ENCODE measurements around the gene ITPK1.
A peak's percentile ranks its signal among the peaks of the same experiment; 100 is the strongest.
"Not testable (repeated sequence)": the region's sequence is repeated elsewhere in the genome, so short reads cannot be mapped to it uniquely, and the experiment has no call there.

The ITPK1 gene

DNA sequence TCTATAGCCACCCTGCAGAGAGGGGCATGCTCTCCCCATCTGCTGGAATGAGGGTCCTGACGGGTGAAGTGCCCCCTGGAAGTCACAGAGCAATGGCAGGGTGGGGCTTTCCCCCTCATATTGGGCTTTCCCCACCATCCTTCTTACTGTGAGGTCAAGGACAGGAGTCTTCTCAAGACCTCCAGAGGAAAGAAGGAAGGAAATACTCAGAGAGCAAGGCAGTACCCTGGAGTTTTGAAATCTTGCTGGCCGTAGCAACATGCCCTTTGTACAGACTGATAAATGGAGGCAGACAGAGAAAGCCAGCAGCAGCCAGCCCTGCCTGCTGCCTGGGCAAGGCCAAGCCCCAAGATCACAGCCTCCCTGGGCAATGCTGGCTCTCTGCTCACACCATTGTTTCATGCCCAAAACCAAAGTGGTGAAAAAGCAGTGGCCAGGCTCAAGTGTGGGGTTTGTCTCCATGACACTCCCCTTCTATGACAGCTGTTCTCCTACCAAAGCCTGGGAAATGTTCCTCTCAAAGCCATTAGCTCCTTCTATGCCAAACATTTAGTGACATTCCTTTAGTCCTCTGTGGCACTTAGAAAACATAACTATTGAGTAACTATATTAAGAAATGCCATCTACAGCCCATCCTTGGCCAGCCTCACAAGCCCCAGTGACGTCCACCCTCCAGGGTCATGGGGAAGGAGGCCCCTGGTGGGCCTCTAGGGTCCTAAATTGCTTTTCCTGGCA lies 13.2 kb upstream of the ITPK1 start:
- no peak for DNase-seq

DNA sequence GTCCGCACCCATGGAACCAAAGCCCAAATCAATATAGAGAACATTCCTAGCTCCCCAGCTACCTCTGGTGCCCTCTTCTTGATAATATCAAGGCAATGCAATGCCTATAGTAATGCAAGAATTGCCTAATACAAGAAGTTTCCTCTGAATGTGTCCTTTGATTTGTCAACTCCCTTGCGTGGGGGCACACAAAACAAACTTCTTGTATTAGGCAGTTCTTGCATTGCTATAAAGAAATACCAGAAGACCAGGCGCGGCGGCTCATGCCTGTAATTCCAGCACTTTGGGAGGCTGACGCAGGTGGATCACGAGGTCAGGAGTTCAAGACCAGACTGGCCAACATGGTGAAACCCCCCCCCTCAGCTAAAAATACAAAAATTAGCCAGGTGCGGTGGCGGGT lies 10.4 kb upstream of the ITPK1 start:
- DNase-seq, result no peak

DNA sequence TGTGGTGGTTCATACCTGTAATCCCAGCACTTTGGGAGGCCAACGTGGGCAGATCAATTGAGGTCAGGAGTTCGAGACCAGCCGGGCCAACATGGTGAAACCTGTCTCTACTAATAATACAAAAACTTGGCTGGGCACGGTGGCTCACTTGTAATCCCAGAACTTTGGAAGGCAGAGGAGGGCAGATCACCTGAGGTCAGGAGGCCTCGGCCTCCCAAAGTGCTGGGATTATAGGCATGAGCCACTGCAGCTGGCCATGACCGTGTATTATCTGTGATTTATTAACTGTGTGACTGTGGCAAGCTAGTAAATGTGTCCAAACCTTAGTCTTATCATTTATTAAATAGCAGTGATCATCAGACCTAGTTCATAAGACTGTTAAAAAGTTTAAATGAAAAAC lies 7.1 kb upstream of the ITPK1 start:
- no peak for DNase-seq

DNA sequence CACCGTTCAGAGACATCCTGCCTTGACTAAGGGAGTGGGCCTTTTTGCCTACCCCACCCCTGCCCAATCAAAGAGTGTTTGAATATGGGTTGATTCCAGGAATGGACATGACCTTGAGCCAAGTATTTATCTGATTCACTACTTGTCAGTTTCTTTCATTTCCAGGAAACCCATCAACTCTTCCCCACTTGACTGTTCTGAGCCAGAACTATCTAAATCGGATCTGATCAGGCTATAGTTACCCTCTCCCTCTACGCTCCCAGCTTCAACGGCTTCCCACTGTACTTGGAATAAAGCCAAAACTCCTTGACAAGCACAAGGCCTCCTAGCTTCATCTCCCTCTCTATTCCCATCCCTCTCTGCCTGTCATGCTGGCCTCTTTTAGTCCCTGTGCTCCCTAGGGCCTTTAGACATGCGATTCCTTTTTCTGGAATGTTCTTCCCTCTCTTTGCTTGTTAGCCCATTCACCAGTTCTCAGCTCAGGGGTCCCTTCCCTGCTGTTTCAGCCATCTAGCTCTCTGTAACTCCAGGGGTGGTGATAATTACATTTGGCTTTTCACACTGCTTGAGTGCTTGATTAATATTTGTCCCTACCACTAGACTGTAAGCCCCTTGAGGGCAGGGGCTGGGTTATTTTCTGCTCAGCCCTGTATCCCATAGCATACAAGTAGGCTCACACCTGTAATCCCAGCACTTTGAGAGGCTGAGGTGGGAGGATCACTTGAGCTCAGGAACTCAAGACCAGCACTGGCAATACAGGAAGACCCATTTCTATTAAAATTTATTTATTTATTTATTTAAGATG lies 5.5 kb upstream of the ITPK1 start:
- DNase-seq, result no peak

GRCh38 chr14:93120517-93120916 lies 4.8 kb upstream of the ITPK1 start:
- DNase-seq, result no peak

GRCh38 chr14:93116676-93117200 lies 1.0 kb upstream of the ITPK1 start:
- DNase-seq, result no peak

- DNase-seq, result peak; percentile 88
Observed at GRCh38 chr14:93115069-93115820, 480 bp downstream of the ITPK1 start.

GRCh38 chr14:93114713-93115068 lies 1.0 kb downstream of the ITPK1 start:
- DNase-seq, result no peak

- no peak for DNase-seq
Observed at GRCh38 chr14:93114068-93114710, 1.5 kb downstream of the ITPK1 start.

- DNase-seq, result no peak
Observed at GRCh38 chr14:93113678-93114067, 2.1 kb downstream of the ITPK1 start.

- peak; percentile 80 for DNase-seq
Observed at GRCh38 chr14:93112891-93113677, 2.6 kb downstream of the ITPK1 start.

DNA sequence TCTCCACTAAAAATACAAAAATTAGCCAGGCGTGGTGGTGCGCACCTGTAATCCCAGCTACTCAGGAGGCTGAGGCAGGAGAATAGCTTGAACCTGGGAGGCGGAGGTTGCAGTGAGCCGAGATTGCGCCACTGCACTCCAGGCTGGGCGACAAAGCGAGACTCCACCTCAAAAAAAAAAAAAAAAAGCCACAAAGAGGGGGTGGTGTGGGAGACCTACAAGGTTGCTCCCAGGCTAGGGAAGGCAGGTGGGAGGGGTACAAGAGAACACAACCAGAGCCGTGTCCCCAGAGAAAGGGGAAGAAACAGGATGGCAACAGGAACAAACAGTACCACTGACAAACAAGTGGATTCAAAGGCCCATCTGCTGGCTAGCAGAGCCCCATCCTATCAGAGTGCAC lies 4.2 kb downstream of the ITPK1 start:
- not testable (repeated sequence) for DNase-seq

DNA sequence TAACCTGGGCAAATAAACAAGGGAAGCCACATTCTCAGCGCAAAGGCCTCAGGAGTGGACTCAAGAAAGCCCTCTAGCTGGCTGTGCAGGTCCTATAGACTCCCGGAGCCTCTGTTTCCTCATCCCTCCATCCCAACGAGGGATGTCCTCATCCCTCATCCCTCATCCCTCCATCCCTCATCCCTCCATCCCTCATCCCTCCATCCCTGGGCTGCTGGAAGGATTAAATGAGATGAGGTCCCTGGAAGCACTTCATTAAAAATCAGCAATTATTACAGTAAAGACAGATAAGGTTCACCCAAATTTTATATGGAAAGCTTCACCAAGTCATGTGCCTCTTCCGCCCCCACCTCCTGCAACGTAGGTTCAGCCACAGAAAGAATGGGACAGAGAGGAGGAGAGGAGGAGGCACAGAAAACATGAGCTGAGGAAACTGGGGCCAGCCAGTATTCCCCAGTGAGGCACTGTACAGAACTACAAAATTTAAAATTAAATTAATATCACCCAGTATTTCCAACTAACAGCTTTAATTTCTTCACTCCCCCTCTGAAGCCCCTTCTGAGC lies 4.8 kb downstream of the ITPK1 start:
- no peak for DNase-seq

DNA sequence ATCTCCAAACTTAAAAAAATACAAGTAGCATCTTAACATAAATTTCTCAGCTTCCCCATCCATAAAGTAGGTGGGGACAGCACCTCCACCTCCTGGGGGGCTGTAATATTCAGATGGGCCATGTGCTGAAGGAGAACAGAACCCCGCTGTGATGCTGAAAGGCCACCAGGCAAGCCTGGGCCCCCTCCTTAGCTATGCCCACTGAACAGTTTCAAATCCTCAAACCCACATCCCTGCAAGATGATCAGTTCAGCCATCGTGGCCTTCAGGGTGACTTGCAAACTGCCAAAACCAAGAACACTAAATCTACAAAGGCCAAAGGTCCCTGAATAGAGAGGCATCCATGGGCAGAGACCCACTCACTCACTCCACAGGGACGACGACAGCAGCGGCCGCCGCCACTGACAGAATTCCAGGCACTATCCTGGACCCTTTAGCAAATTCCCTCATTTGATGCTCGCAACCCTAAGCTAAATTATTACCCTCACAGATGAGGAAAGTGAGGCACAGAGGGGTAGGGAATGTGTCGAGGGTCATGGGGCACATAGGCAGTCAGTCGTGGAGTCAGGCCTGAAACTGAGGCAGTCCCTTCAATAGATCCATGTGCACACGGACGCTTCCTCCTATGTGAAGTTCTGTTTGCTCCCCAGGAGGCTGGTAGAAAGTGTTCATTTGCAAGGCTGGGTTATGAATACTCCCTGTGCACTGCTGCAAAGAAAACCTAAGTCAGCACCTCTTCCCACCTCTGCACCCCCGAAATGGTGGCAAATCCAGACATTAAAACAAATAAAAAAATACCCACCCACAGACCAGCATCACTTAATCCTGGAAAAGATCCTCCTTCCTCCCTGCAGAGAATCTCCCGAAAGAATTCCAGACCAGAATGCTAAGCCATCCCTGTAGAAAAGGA lies 5.9 kb downstream of the ITPK1 start:
- no peak for DNase-seq

DNA sequence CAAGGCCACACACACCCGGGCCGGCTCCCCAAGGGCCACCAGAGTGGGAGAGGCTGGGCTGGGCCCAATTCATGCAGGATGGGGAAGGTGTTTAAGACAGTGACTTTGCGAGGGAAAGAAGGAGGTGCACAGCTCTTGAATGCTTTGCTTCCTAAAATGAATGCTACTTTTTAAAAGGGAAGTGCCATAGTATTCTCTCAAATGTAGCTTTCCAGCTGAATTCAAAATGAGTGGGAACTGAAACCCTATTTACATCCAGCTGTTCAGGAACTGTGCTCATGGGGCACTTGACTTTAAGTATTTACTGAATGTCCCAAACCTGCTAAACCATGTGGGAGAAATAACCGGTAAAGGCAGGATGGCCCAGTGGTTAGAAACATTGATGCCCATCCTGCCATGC lies 7.6 kb downstream of the ITPK1 start:
- no peak for DNase-seq

GRCh38 chr14:93107453-93107852 lies 8.3 kb downstream of the ITPK1 start:
- no peak for DNase-seq

DNA sequence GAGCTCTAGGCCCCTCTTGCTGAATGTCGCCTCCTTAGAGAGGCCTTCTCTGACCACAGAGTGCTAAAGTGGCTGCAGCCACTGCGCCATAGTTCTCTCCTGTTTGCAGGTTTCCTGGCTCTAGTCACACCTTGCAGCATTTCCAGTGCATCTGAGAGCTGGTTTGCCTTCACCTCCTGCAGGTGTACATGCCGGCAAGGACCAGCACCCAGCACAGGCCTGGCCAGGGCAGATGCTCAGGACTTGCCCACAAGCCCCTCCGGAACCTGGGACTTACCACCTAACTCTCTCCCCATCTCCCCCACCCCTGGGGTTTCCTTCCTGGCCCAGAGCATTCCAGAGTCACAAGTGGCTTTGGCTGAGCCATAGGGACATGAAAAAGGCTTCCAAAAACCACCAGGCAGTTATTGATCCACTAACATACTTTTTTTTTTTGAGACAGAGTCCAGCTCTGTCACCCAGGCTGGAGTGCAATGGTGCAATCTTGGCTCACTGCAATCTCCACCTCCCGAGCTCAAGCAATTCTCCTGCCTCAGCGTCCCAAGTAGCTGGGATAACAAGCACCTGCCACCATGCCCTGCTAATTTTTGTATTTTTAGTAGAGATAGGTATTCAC lies 9.1 kb downstream of the ITPK1 start:
- no peak for DNase-seq

DNA sequence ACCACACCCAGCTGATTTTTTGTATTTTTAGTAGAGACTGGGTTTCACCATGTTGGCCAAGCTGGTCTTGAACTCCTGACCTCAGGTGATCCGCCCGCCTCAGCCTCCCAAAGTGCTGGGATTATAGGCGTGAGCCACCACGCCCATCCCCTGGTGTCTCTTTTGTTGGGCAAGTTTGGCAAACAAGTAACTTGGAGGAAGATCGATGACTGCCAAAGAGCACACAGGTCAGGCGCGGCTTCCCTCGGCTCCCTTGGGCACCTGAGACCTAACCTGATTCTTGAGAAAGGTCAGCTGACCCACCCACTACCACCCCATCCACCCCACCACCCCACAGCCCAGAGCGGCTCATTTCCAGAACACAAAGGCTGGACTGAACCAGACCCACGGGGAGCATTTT lies 9.9 kb downstream of the ITPK1 start:
- DNase-seq, result not testable (repeated sequence)

- no peak for DNase-seq
Observed at GRCh38 chr14:93105362-93105761, 10.4 kb downstream of the ITPK1 start.

GRCh38 chr14:93104961-93105360 lies 10.8 kb downstream of the ITPK1 start:
- DNase-seq, result no peak
